ENCODE measurements around the gene C1orf174.

Gene C1orf174

DNA sequence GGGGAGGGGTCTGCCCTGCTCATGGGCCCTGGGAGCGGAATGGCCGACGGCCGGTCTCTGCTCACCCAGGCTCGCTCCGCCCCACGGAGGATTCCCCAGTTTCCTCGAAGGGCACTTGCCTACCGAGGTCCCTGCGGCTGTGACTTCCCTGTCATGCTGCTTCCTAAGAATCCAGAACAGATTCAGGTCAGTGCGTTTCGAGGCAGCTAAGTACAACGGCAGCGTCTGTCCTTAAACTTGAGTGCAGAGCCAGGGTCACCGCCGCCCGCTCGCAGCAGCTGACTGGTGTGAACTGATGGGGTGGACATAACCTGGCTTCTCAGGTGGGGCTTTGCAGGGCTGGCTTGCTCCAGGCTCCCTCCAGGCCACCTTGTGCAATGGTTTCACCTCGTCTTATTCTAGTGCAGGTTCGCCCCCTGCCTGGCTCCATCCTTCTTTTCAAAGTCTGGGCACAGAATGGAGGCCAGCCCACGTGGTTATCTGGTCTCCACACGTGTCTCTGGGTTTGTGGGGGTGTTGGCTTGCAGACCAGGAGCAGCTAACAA lies 7.6 kb upstream of the C1orf174 start:
- Histone ChIP-seq H3K4me3 (ENCODE audit: low read length) (no peak overlapping the region), H3K9me3 (replicated peaks; ENCODE audit: insufficient read depth, low read length) (no peaks in the 10 kb centered on the region), H4K20me1 (ENCODE audit: insufficient read depth, low read length) (no peaks in the 10 kb centered on the region), H3K9me2 (replicated peaks; ENCODE audit: insufficient read depth, low read length) (no peaks in the 10 kb centered on the region), H3K9ac (ENCODE audit: low read length) (no peak overlapping the region), H3F3A (ENCODE audit: insufficient read depth, low read length) (no peaks in the 10 kb centered on the region), H3K27ac (ENCODE audit: low read length) (no peak overlapping the region), H3K79me2 (ENCODE audit: low read length) (no peaks in the 10 kb centered on the region), H3K27me3 (replicated peaks; ENCODE audit: insufficient read depth, low read length) (0 out of 2 replicates have a peak, but pooled peaks cover 3% of the 10 kb centered on the region), H2AFZ (ENCODE audit: low read length) (no peak overlapping the region), H3K4me2 (ENCODE audit: low read depth, low read length) (no peak overlapping the region), H3K4me1 (ENCODE audit: low read length) (no peaks in the 10 kb centered on the region), H3K36me3 (replicated peaks; ENCODE audit: insufficient read depth, low read length) (no peaks in the 10 kb centered on the region)
- DNase-seq = no peak
- TF ChIP-seq EZH2phosphoT487 (IDR thresholded peaks at IDR 0.05; ENCODE audit: low read length) (no peak), EZH2 (optimal IDR thresholded peaks at IDR 0.05; ENCODE audit: low read depth, low read length) (no peak)

DNA sequence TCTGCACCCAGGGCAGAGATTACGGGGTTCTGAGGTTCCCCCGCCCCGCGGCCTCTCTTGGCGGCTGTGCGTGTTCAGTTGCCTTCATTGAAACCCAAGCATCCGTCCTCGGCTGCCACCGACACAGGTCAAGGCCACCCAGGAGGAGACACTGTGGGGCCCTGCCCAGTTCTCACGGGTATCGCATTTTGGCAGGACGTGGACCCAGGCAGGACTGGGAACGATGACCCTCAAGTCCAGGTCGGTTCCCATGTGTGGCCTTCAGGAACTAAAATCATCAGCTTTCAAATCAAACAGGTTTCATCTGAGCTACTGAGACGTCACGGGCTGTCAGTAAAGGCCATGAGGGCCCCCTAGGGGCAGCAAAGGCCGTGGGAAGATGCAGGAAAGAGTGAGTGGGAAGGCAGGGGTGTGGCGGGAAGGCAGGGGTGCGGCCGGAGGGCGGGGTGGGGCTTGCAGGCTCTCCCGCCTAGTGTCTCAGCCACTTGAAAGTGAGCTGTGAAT lies 7.0 kb upstream of the C1orf174 start:
- Histone ChIP-seq H4K20me1 (ENCODE audit: insufficient read depth, low read length) (no peaks in the 10 kb centered on the region), H3K9me2 (replicated peaks; ENCODE audit: insufficient read depth, low read length) (no peaks in the 10 kb centered on the region), H3K27me3 (replicated peaks; ENCODE audit: insufficient read depth, low read length) (0 out of 2 replicates have a peak, but pooled peaks cover 3% of the 10 kb centered on the region), H3K4me3 (ENCODE audit: low read length) (no peak overlapping the region), H3F3A (ENCODE audit: insufficient read depth, low read length) (no peaks in the 10 kb centered on the region), H3K36me3 (replicated peaks; ENCODE audit: insufficient read depth, low read length) (no peaks in the 10 kb centered on the region), H3K27ac (ENCODE audit: low read length) (no peak overlapping the region), H3K9ac (ENCODE audit: low read length) (no peak overlapping the region), H3K4me1 (ENCODE audit: low read length) (no peaks in the 10 kb centered on the region), H3K79me2 (ENCODE audit: low read length) (peaks cover 2% of the 10 kb centered on the region; the same call in 1 of the 2 replicates), H3K9me3 (replicated peaks; ENCODE audit: insufficient read depth, low read length) (no peaks in the 10 kb centered on the region), H2AFZ (ENCODE audit: low read length) (no peak overlapping the region), H3K4me2 (ENCODE audit: low read depth, low read length) (no peak overlapping the region)
- no peak for DNase-seq
- TF ChIP-seq EZH2 (optimal IDR thresholded peaks at IDR 0.05; ENCODE audit: low read depth, low read length) = no peak
- TF ChIP-seq, protein P1, sequence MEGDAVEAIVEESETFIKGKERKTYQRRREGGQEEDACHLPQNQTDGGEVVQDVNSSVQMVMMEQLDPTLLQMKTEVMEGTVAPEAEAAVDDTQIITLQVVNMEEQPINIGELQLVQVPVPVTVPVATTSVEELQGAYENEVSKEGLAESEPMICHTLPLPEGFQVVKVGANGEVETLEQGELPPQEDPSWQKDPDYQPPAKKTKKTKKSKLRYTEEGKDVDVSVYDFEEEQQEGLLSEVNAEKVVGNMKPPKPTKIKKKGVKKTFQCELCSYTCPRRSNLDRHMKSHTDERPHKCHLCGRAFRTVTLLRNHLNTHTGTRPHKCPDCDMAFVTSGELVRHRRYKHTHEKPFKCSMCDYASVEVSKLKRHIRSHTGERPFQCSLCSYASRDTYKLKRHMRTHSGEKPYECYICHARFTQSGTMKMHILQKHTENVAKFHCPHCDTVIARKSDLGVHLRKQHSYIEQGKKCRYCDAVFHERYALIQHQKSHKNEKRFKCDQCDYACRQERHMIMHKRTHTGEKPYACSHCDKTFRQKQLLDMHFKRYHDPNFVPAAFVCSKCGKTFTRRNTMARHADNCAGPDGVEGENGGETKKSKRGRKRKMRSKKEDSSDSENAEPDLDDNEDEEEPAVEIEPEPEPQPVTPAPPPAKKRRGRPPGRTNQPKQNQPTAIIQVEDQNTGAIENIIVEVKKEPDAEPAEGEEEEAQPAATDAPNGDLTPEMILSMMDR (IDR thresholded peaks at IDR 0.05; ENCODE audit: low read length) = no peak
- no peak for TF ChIP-seq EZH2phosphoT487 (IDR thresholded peaks at IDR 0.05; ENCODE audit: low read length)

DNA sequence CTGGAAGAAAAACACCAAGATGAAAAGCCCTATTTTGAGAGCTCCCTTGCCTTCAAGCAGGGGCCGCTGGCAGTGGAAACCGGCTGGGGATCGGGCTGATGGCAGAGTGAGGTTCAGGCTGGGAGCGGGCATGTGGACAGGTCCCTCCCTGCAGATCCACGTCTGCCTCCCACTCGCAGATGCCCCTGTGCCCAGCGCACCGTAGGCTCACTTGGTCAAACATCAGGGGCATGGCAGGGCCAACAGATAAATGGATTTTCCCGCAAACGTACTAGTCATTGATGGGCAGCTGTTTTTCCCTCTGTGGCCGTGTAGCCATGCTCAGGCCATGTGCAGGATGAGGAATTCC lies 6.6 kb upstream of the C1orf174 start:
- H3K9ac ChIP-seq (ENCODE audit: low read length) = no peak overlapping the region
- peaks cover 3% of the 10 kb centered on the region; the same call in 1 of the 2 replicates for H3K79me2 ChIP-seq (ENCODE audit: low read length)
- 0 out of 2 replicates have a peak, but pooled peaks cover 3% of the 10 kb centered on the region for H3K27me3 ChIP-seq (replicated peaks; ENCODE audit: insufficient read depth, low read length)
- H3K4me1 ChIP-seq (ENCODE audit: low read length) = no peaks in the 10 kb centered on the region
- no peaks in the 10 kb centered on the region for H3K9me3 ChIP-seq (replicated peaks; ENCODE audit: insufficient read depth, low read length)
- no peak for TF ChIP-seq EZH2 (optimal IDR thresholded peaks at IDR 0.05; ENCODE audit: low read depth, low read length)
- TF ChIP-seq, protein P1 (IDR thresholded peaks at IDR 0.05; ENCODE audit: low read length) = no peak
- no peak for TF ChIP-seq EZH2phosphoT487 (IDR thresholded peaks at IDR 0.05; ENCODE audit: low read length)
- H3K9me2 ChIP-seq (replicated peaks; ENCODE audit: insufficient read depth, low read length) = no peaks in the 10 kb centered on the region
- H3K27ac ChIP-seq (ENCODE audit: low read length) = no peak overlapping the region
- DNase-seq = no peak
- H4K20me1 ChIP-seq (ENCODE audit: insufficient read depth, low read length) = no peaks in the 10 kb centered on the region
- no peak overlapping the region for H3K4me2 ChIP-seq (ENCODE audit: low read depth, low read length)
- no peak overlapping the region for H2AFZ ChIP-seq (ENCODE audit: low read length)
- no peaks in the 10 kb centered on the region for H3F3A ChIP-seq (ENCODE audit: insufficient read depth, low read length)
- no peak overlapping the region for H3K4me3 ChIP-seq (ENCODE audit: low read length)
- no peaks in the 10 kb centered on the region for H3K36me3 ChIP-seq (replicated peaks; ENCODE audit: insufficient read depth, low read length)

Data from MM.1S (cell line).